ENCODE data around the gene MAP6D1. TPM values are rescaled to one million over a fixed set of nuclear protein-coding genes. Genes with fewer than 3 reads are reported as not detected.

The MAP6D1 gene
- polyA plus RNA-seq, 4 donors: 0.57 to 1.6 (median 0.80) TPM; not detected in 1

- no peak for DNase-seq (ENCODE audit: low read depth in 4 of 4, low spot score in 3 of 4)
Observed at GRCh38 chr3:183766107-183766506, 59.3 kb downstream of the MAP6D1 start.

Other genes starting within 250 kb of the MAP6D1 start
- gene KLHL24, start 190.0 kb downstream of the MAP6D1 start, polyA plus RNA-seq (ENCODE audit: insufficient read length in 4 of 4): 10 to 100 TPM; 38.5 to 56.8 (median 51.6) TPM
- 10 to 100 TPM; 34.9 to 36.7 (median 36.1) TPM for gene YEATS2, start 127.8 kb downstream of the MAP6D1 start, polyA plus RNA-seq (ENCODE audit: insufficient read length in 4 of 4)
- 10 to 100 TPM; 55.1 to 63.9 (median 58.4) TPM for gene PARL, start 59.3 kb upstream of the MAP6D1 start, polyA plus RNA-seq (ENCODE audit: insufficient read length in 4 of 4)
- gene ABCC5, start 192.3 kb upstream of the MAP6D1 start, polyA plus RNA-seq (ENCODE audit: insufficient read length in 4 of 4): 10 to 100 TPM; 45.7 to 63.3 (median 53.7) TPM
- gene HTR3D, start 206.2 kb upstream of the MAP6D1 start, polyA plus RNA-seq (ENCODE audit: insufficient read length in 4 of 4): not detected
- gene HTR3C, start 227.5 kb upstream of the MAP6D1 start, polyA plus RNA-seq (ENCODE audit: insufficient read length in 4 of 4): under 1 TPM in 1 of 4 donors, not detected in 3; 0.03 TPM

Data from right renal pelvis (tissue), 4 donors.